Stimulated activated naive CD4-positive, alpha-beta T cell treated with Interleukin-2 at 50 U/mL for 16 hours (primary cell): ENCODE data around the gene SLC46A2.

ENCODE experiments used
- DNase-seq: peaks from one replicate; lab custom pipeline; 2025; lab: John Stamatoyannopoulos, UW

Gene SLC46A2

DNA sequence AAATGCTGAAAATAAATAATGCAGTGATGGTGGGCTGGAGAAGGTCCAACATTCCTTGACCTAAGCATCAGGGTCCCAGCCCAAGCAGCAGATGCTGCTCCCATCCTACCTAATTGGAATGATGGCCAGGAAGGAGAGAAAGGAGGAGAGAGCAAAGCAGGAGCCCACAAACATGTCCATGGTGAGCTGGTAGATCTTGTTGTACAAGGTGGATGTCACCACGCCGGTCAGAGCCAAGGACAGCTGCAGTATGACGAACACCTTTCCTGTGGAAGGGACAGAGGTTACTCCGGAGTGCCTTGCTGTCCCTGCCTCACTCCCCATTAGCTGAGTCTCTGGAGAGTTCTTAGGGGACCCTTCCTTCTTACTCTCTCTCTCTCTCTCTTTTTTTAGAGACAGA is 4.3 kb downstream of the SLC46A2 start:
- no peak for DNase-seq

DNA sequence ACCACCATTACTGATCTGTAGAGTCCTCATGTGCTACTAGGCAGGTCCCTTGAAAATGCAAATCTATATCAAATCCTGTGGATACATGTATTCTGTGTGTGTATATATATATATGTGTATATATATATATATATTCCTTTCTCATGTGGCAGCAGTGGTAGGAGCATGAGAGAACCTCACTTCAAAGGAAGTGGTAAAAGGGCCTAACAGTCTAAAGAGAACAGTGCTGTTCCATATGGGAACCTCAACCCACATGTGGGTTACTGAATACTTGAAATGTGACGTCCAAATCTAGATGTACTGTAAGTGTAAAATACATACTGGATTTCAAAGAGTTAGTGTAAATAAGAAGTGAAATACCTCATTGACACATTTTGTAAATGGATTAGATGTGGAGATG is 5.4 kb downstream of the SLC46A2 start:
- DNase-seq: no peak

DNA sequence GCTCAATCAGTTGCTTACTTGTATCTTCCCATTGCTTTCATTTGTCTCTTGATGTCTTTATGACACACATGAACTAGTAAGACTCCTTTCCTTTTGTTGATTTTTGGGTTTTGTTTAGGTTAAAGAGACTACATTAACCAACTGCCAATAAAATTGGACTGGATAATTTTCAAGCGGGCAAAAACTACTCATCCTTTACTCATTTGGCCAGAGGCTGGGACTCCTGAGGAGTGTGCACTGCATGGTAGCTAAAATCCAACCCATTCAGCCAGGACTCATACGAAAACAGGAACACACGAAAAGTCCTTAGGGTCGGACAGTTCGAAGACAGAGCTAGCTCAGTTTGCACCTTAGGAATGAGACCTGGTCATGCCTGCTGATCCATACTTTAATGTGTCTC is 6.0 kb downstream of the SLC46A2 start:
- DNase-seq: no peak

DNA sequence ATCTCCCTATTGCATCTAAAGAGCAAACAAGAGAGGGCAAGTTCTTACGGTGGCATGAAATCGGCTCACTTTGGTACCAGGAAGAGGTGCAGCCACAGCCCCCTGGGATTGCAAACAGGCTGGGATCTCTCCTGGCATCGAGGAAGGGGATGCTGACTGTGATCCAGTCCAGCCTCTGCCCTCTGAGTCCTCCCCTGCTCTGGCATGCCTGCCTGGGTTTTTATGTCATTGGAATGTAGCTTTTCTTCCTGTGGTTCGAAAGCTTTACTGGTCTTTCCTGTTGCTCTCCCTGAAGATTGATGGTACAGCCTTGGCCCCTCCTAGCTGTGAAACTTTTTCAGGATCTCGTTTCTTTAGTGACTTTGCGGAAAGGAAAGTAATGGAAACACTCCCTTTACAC is 6.6 kb downstream of the SLC46A2 start:
- DNase-seq: no peak

DNA sequence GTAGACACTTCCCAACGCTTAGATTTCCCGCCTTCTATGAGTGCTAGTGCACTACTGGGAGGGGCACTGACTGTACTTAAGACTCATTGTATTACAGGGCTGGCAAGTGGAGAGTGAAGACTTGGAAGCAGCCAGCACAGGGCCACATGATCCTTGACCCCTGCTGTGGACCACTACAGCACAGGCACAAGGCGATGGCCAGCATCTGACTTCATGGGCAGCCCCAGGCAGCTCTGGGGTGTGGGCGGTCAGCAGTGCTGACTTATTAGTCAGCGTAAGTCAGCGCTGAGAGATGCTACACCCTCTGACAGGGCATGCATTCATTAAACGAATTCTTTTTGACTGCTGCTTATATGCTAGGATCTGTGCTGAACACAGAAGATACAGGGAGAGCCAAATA is 9.3 kb downstream of the SLC46A2 start:
- no peak for DNase-seq

DNA sequence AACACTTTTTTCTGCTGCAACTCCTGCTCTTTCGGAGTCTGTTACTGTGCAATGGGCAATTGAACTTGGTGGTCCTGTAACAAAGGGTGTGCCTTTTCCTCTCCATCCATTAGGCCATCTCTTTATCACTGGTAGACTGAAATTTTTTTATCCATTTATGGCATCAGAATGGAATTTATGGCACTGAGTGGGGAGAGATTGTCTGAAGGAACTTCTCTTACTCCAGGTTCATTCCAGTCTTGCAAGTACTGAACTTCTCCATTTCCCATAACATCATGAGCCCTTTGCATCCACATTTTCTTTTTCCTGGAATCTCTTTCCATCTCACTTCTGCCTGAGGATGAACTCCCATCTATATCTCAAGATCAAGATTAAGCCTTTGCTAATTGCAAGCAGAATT is 10.0 kb downstream of the SLC46A2 start:
- DNase-seq: no peak

DNA sequence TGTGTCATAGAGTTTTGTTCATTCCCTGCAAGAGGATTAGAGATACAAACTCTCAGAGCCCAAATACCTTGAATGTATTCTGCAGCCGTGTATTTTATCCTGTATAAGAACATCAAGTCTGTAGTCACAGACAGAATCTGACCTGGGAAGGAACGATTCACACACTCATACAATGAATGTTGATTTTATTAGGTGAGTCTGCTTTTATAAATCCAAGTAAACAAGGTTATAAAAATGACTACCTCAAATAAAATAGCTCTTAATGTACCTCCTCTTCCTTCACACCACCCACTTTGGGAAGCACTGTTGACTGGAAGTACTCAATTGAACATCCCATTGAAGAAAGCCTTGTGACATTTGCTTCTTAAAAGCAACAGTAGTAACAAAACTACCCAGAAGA is 11.9 kb downstream of the SLC46A2 start:
- DNase-seq: no peak

DNA sequence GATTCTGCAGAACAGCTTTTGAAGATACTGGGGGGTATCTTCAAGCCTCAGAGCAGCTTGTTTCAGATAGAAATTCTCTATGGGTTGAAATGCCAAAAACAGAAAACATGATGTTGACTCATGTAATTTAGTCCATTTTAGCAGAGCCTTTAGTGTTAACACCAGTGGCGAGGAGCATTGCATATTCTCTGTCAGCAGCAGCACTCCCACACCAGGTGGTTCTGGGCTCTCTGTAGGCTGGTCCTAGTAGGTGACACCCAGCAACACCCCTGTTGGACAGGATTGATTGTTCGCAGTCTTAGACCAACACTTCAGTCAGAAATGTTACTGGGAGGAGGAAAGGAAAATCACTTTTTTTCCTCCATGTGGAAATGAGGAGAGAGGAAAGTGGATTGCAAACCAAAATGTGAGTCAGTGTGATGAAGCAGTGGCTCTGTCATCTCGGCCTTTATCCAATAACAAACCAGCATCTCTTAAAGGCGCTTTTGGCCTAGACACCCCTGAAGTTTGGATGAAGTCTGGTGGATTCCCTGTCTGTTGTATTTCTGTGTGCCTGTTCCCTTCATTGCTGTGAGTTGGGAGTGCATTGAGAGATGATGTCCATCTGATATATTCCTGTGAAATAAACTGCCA is 16.8 kb downstream of the SLC46A2 start:
- DNase-seq: no peak

DNA sequence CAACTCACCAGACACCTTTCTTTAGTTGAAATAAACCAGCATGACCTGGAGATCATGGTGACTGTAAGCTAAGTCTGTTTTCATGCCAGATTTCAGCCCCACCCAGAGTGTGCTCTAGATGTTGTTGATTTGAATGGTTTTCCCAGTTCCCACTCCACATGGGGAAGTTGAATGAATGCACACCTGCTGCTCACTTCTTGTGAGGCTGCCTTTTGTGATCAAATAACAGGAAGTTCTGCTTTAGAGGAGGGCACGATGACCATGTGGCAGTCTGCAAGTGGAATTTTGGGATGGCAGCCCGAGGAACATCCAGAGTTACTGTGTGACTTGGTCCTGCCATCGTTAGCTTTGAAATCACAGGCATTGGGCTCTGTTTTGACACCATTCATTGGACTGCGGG is 18.7 kb downstream of the SLC46A2 start:
- DNase-seq: no peak

DNA sequence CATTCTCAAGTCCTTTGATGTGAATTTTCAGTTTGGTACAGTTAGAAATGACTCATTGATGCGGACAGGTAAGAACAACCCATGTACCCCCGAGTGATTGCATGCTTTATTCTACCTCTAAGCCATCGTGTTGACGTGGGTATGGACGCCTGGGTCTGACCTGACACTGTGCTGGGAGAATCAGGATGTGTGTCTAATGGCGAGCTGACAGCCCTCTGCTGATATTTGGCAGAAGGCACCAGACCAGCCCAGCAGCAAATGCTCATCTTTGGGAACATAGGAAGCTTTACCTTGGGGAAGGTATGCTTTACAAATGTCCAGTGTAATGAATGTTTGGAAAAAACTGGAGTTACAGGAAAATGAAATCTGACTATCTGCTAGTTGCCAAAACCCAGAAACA is 20.1 kb downstream of the SLC46A2 start:
- no peak for DNase-seq

DNA sequence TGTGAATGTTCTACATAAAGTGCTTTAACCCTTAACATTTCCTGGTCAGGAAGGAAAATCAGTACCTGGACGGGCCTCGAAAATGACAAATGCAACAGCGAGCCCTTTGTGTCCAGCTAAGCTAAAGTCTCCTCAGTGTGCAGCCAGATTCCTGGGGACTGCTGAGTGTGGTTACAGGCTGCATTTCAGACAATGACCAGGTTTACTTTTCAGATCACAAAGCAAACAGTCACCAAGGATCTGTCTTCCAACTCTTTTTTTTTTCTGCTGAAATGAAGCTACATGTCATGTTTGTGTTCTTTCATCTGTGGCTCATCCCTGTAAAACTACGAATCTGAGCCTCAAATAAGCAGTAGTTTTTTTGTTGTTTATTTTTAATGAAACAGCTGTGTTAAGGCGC is 20.8 kb downstream of the SLC46A2 start:
- DNase-seq: no peak

DNA sequence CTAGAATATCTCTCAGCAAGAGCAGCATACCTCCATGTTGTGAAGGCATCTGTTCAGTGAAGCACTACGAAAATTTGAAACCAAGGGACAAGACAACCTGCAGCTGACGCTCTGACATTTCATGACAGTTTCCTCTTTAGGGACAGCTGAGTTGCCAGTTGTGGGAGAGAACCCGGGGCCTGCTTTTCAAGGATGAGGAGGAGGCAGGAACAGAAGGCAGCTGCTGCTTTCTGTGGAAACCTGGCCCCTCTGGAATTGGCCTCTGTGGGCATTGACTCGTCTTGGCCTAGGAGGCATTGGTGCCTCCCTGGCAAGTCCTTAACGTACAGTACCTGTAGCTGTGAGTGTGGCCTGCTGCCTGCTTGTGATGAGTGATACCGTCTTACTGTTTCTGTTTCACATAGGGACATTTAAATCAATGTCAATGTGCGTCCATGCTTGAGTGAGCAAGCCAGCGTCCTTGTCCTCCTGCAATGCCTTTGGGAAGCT is 21.6 kb downstream of the SLC46A2 start:
- no peak for DNase-seq

DNA sequence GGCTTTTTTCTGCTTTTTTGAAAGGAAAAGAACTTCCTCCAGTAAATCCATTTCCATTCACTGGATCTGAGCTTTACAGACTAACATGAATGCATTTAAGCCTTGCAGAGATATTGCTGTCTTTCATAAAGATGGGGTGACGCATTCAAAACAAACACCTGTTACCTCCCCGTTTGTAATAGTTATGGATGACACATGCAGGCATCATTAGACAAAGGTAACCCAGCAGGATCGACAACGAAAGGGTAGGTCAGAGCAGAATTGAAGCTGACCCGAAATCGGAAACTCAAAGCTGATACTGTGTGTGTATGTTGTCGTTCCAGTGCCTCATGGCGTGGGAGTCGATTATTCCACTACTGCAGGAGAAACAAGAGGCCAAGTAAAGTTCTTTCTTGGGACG is 22.2 kb downstream of the SLC46A2 start:
- DNase-seq: no peak

DNA sequence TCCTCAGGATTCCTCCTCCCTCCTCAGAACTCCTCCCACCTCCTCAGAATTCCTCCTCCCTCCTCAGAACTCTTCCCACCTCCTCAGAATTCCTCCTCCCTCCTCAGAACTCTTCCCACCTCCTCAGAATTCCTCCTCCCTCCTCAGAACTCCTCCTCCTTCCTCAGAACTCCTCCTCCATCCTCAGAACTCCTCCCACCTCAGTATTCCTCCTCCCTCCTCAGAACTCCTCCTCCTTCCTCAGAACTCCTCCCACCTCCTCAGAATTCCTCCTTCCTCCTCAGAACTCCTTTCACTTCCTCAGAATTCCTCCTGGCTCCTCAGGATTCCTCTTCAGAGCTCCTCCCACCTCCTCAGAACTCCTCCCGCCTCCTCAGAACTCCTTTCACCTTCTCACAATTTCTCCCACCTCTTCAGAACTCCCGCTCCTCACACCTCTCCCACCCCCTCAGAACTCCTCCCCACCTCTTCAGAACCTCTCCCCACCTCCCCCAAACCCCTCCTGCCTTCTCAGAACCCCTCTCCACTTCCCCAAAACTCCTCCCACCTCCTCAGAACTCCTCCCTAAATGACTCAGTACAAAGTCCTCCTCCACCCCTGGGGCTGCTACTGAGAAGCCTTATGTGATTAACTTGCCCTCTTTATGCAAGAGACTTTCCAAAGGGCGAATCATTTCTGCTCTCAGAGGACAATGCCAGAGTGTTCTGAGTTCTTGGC is 23.2 kb downstream of the SLC46A2 start:
- peak; percentile 18 for DNase-seq

DNA sequence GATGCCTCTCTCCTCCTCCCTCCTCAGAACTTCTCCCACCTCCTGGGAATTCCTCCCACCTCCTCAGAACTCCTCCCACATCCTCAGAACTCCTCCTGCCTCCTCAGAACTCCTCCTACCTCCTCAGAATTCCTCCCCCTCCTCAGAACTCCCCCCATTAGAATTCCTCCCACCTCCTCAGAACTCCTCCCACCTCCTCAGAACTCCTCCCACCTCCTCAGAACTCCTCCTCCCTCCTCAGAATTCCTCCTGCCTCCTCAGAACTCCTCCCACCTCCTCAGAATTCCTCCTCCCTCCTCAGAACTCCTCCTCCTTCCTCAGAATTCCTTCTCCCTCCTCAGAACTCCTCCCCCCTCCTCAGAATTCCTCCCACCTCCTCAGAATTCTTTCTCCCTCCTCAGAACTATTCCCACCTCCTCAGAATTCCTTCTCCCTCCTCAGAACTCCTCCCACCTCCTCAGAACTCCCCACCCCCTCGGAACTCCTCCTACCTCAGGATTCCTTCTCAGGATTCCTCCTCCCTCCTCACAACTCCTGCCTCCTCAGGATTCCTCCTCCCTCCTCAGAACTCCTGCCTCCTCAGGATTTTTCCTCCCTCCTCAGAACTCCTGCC is 23.9 kb downstream of the SLC46A2 start:
- DNase-seq: no peak

DNA sequence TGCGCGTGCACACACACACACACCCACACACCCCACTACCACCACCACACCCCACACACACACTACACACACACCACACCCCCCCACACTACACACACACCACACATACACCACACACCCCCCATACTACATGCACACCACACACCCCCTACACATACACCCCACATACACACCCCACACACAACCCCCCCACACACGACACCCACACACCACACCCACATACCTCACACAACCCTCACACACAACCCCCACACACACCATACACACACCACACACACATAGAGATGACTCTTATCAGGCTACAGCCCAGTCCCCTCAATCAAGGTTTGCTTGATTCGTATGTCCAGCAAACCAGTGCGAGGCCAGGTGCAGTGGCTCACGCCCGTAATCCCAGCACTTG is 25.7 kb downstream of the SLC46A2 start:
- no peak for DNase-seq

DNA sequence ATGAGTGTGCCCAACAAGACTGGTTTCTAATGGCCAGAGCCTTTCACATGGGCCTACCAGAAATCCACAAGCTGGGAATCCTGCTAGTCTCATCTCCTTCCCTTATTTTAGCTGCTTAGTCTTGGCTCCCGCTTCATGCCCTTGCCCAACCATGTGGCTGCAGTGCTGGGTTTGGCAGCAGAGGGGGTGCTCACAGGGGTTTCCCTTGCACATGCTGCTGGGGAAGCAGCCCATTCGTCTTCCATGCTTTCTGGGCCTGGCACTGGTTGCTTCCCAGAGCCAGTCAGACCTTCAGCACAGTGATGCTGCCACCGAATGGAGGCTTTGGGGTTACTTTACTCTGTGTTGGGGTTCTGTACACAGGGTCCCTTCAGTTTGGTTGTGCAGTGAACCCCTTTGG is 26.3 kb downstream of the SLC46A2 start:
- no peak for DNase-seq

DNA sequence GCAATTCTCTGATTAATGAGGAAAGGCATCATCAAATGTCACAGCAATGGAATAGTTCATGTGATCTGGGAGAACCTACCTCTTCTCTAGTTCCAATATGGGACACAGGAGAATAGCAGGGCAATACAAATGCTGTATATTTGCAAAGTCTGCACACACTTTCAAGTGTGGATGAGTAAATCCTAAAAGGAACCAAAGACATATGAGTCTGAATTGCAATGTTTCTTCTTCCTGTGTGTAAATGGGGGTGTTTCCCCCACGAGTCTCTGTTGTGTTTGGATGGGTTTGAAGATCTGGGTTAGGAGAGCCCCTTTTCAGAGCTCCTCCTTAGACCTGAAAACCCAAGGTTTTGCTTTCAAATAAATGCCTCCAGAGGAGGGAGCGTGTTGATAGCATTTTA is 26.9 kb downstream of the SLC46A2 start:
- DNase-seq: no peak

DNA sequence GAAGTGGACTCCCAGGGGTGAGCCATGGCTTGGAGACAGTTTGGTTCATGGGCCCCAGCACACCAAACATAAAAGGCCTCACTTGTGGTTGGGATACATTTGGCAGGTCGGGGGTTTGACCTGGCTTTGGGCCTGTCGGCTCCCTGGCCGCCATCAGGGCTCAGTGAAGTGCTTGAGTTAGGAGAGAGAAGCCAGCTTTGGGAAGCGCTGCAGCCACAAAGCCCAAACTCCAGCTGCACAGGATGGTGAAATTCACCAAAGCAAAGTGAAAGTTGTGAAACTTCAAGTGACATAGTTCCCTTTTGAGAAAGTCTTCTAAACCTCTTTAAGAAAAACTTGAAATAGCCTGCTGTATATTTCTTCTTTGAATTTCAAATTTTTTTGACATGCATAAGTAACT is 27.5 kb downstream of the SLC46A2 start:
- no peak for DNase-seq

DNA sequence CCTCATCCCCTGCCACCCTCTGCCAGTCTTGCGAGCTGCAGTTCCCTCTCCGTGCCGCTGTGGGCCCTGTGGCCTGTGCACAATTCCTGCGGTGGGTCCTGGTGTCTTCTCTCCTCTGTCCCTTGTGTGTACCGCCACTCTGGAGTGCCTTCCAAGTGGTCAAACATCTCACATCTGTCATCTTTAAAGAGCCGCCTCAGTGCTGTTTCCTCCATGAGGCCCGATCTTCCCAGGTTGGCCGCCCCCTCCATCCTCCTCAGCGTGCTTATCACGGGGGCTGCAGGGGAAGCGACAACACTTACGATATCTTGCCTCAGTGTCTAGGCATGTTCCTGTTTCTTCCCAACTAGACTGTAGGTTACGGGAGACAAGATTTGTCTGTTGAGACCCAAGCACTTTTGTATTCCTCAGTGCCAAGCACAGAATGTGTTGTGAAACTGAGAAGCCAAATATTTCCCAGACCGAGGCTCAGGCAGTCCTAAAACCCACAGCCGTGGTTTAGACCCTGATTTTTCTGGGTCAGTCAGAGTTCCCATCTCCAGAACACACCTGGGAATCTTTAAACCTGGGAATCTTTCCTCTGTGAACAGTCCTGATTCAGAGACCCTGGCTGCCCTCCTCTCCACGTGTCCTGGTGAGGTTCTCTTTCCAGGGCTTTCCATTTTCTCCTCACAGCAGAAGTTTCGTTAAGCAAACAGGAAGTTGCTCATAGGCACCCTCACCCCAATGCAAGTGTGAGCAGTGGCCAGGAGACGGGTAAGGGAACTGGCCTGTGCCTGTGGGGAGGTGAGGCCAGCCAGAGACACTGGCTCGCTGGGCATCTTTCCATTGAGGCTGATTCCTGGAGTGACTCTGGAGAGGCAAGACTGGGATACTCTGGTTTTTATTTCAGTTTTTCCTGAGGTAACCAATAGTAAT is 28.8 kb downstream of the SLC46A2 start:
- no peak for DNase-seq

DNA sequence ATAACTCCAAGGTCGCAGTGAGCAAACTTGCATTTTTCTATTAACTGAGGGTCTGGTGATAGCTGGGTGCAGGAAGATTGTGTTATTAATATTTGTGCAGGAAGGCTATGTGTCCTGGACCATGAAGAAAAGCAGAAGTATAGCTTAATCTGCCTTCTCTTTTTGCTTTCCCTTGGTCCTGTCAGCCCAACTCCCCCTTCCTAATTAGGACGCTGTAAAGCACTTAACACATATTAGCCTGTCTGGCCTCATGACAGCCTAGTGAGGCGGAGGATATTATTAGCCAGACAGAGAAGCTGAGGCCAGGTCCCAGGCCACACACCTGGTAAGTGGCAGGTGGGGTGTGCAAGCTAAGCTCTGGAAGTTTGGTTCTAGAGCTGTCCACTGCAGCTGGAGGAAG is 29.5 kb downstream of the SLC46A2 start:
- no peak for DNase-seq

DNA sequence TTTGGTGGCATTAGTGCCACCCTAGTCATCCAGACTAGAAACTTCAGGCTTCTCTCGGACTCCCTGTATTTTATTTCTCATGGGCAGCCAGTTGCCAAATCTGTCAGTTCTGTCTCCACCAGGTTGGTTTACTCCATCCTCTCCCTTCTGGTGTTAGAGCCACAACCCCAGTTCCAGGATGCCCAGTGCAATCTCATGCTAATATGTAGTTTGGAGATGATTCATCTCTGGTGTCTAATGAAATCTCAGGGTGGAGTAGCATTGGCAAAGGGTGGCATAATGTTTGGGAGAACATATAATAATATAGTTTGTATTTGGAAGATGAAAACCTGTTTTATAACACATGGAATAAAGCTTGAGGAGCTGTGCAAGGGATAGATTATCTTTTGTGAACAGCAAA is 30.2 kb downstream of the SLC46A2 start:
- DNase-seq: no peak
